Parathyroid adenoma (tissue), 2 donors: ENCODE data around the gene TMEM129.

Experiments used
- H2AFZ ChIP-seq: fragments of 300-600 bp; sonication (generic); one replicate; pipeline ENCODE4 v1.7.0; 2017; ENCODE audit warnings: antibody characterized with exemption, mild to moderate bottlenecking
- H3K27ac ChIP-seq: fragments of 300-600 bp; sonication (generic); one replicate; pipeline ENCODE4 v1.7.0; 2017
- H3K27me3 ChIP-seq: fragments of 300-600 bp; sonication (generic); one replicate; pipeline ENCODE4 v1.7.0; 2017; ENCODE audit warnings: low read length; ENCODE audit not compliant: control insufficient read depth, insufficient read depth
- H3K36me3 ChIP-seq: fragments of 300-600 bp; sonication (generic); one replicate; pipeline ENCODE4 v1.7.0; 2017; ENCODE audit warnings: low read length; ENCODE audit not compliant: control insufficient read depth, insufficient read depth
- H3K4me1 ChIP-seq: fragments of 300-600 bp; sonication (generic); one replicate; pipeline ENCODE4 v1.7.0; 2017; ENCODE audit warnings: control low read depth
- H3K4me2 ChIP-seq: fragments of 300-600 bp; sonication (generic); one replicate; pipeline ENCODE4 v1.7.0; 2017; ENCODE audit warnings: low read length
- H3K4me3 ChIP-seq: fragments of 300-600 bp; sonication (generic); one replicate; pipeline ENCODE4 v1.7.0; 2017; ENCODE audit warnings: low read depth, low read length
- H3K79me2 ChIP-seq: fragments of 300-600 bp; sonication (generic); one replicate; pipeline ENCODE4 v1.7.0; 2017; ENCODE audit warnings: control low read depth
- H3K9ac ChIP-seq: fragments of 300-600 bp; sonication (generic); one replicate; pipeline ENCODE4 v1.7.0; 2017; ENCODE audit warnings: mild to moderate bottlenecking
- H3K9me3 ChIP-seq: fragments of 300-600 bp; sonication (generic); one replicate; pipeline ENCODE4 v1.7.0; 2017; ENCODE audit warnings: low read length; ENCODE audit not compliant: control insufficient read depth
- CTCF ChIP-seq: fragments of 300-600 bp; sonication (generic); IDR thresholded peaks from one replicate; pipeline ENCODE4 v1.7.0; 2017; ENCODE audit warnings: antibody characterized with exemption, mild to moderate bottlenecking
- donor health status: primary hyperparathyroidism.

The TMEM129 gene

GRCh38 chr4:1756079-1756478 lies 35.0 kb upstream of the TMEM129 start:
- no peak overlapping the region for H3K27ac ChIP-seq
- no peak overlapping the region for H3K9ac ChIP-seq
- H3K36me3 ChIP-seq, result no peaks in the 10 kb centered on the region
- no peak overlapping the region for H2AFZ ChIP-seq
- no peaks in the 10 kb centered on the region for H3K79me2 ChIP-seq
- no peak overlapping the region for H3K4me2 ChIP-seq
- H3K9me3 ChIP-seq, result no peaks in the 10 kb centered on the region
- TF ChIP-seq CTCF, result no peak
- no peaks in the 10 kb centered on the region for H3K4me1 ChIP-seq
- H3K27me3 ChIP-seq, result no peaks in the 10 kb centered on the region
- no peak overlapping the region for H3K4me3 ChIP-seq

- Histone ChIP-seq H3K27ac (no peak overlapping the region), H3K9ac (no peak overlapping the region), H3K27me3 (no peaks in the 10 kb centered on the region), H3K4me1 (no peaks in the 10 kb centered on the region), H3K9me3 (no peaks in the 10 kb centered on the region), H3K4me2 (no peak overlapping the region), H3K36me3 (no peaks in the 10 kb centered on the region), H3K79me2 (no peaks in the 10 kb centered on the region), H3K4me3 (no peak overlapping the region), H2AFZ (no peak overlapping the region)
- TF ChIP-seq CTCF, result no peak
These were observed 34.2 kb upstream of the TMEM129 start for GRCh38 chr4:1755297-1755696.

GRCh38 chr4:1754336-1754735 lies 33.2 kb upstream of the TMEM129 start:
- Histone ChIP-seq H3K4me1 (no peaks in the 10 kb centered on the region), H3K27me3 (no peaks in the 10 kb centered on the region), H3K27ac (no peak overlapping the region), H3K9me3 (no peaks in the 10 kb centered on the region), H3K36me3 (no peaks in the 10 kb centered on the region), H3K4me3 (no peak overlapping the region), H3K9ac (no peak overlapping the region), H2AFZ (no peak overlapping the region), H3K4me2 (no peak overlapping the region), H3K79me2 (no peaks in the 10 kb centered on the region)
- no peak for TF ChIP-seq CTCF

- Histone ChIP-seq H3K4me2 (no peak overlapping the region), H2AFZ (no peak overlapping the region), H3K9ac (no peak overlapping the region), H3K4me1 (no peaks in the 10 kb centered on the region), H3K36me3 (no peaks in the 10 kb centered on the region), H3K9me3 (no peaks in the 10 kb centered on the region), H3K27me3 (no peaks in the 10 kb centered on the region), H3K4me3 (no peak overlapping the region), H3K79me2 (no peaks in the 10 kb centered on the region), H3K27ac (no peak overlapping the region)
- no peak for TF ChIP-seq CTCF
These were observed 32.7 kb upstream of the TMEM129 start for GRCh38 chr4:1753697-1754311.

- H3K79me2 ChIP-seq, result no peaks in the 10 kb centered on the region
- H2AFZ ChIP-seq, result no peak overlapping the region
- TF ChIP-seq CTCF, result no peak
- no peak overlapping the region for H3K4me3 ChIP-seq
- H3K9ac ChIP-seq, result no peak overlapping the region
- no peak overlapping the region for H3K4me2 ChIP-seq
- H3K27me3 ChIP-seq, result no peaks in the 10 kb centered on the region
- H3K36me3 ChIP-seq, result no peaks in the 10 kb centered on the region
- H3K4me1 ChIP-seq, result no peaks in the 10 kb centered on the region
- no peak overlapping the region for H3K27ac ChIP-seq
- no peaks in the 10 kb centered on the region for H3K9me3 ChIP-seq
These were observed 32.2 kb upstream of the TMEM129 start for GRCh38 chr4:1753294-1753696.
